Left forelimb (tissue), 1 donor: ENCODE data around the gene RBMS1.

Source experiments
- DNase-seq: peaks from one replicate; pipeline ENCODE4 v3.0.0-alpha.2; 2018; ENCODE audit warnings: low spot score

Gene RBMS1

DNA sequence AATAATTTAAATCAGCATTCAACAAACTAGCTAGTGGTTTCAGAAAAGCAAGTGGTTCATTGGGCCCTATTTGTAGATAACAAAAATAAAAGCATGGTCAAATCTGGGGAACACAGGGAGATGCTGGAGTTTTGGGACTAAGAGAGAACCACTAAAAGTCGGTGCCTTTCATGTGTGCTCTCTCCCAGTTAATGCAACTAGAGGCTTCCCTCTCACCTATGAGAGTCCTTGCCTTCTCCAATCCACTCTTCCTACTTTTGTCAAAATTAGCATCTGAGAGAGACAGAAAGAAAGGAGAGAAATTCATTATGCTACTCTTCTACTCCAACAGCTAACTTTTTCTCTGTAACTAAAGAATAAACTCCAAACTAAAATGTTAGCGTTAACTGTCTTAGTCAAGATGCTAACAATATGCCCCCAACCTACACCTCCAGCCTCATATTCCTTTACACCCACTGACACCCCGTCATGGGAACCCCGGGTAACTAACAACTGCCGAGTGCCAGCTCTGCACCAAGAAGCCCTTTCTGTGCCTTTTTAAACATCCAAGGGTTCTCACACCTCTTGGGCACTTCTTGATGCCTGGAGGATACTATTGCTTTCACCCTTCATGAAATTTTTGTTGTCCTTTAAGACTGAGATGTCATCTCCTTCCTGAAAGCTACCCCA lies 133.4 kb downstream of the RBMS1 start:
- DNase-seq, result no peak

DNA sequence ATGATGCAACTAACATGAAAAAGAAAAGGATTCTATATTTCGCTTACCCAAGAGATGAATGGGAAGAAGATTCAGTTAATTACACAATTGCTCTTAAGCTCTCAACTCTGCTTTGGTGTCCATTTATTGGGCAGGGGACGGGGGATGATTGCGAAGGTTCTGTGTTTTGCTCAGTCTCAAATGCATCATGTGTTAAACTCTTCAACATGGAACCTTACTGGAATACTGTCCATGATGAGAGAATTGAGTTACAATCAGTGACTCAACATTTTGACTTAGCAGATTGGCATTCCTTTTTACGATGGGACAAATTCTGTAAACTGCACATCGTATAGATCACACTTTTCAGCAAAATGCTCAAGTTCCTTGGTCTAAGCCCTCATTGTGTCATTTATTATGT lies 135.6 kb downstream of the RBMS1 start:
- no peak for DNase-seq

DNA sequence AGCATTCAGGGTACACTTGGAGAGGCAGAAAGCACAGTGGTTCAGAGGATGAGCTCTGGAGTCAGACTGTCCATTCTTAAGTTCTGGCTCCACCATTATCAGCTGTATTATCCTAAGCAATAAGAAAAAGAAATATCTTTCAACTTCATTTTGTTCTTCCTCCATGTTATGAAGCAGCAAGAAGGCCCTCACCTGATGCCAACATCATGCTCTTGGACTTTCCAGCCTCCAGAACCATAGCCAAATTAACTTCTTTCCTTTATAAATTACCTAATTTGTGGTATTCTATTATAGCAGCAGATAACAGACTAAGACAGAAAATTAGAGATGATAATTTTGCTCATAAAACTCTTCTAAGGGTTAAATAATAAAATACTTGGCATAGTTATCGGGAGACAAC lies 137.1 kb downstream of the RBMS1 start:
- no peak for DNase-seq

- DNase-seq, result no peak
Observed at GRCh38 chr2:160355080-160355479, 138.5 kb downstream of the RBMS1 start.

GRCh38 chr2:160354677-160355076 lies 138.9 kb downstream of the RBMS1 start:
- no peak for DNase-seq

DNA sequence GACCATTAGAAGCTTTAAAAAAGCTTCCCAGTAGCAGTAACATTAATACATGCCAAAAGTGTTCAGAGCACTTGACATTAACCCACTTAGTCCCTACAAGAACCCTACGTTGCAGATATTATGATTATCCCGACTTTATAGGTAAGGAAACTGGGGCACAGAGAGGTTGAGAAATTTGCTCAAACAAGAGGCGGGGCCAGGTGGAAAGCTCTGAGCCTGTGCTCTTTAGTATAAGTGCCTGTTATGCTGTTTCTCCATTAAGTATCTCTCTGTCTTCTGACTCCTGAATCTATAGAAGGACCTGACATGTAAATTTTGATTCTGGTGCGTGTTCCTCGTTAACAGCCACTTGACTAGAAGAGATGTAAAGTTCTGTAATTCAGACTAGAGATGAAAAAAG lies 139.8 kb downstream of the RBMS1 start:
- no peak for DNase-seq

- no peak for DNase-seq
Observed at GRCh38 chr2:160353166-160353565, 140.4 kb downstream of the RBMS1 start.

GRCh38 chr2:160352500-160352899 lies 141.1 kb downstream of the RBMS1 start:
- no peak for DNase-seq

DNA sequence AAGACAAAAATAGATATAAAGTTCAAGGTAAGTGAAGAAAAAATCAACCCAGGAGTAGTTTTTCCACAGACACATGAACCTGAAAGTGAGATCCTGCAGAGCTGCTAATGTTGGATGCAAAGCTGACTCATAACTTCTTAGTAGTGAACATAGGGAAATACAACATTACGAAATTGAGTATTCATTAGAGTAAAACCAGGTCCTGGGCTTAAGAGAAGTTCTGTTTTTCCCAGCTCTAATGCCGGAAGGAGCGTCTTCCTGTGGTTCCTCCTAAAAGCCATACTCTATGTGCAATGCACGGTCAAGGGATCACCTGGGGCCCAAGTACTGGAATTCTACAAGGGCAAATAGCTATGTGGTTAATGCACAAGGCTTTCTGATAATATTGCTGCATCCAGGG lies 141.7 kb downstream of the RBMS1 start:
- no peak for DNase-seq

DNA sequence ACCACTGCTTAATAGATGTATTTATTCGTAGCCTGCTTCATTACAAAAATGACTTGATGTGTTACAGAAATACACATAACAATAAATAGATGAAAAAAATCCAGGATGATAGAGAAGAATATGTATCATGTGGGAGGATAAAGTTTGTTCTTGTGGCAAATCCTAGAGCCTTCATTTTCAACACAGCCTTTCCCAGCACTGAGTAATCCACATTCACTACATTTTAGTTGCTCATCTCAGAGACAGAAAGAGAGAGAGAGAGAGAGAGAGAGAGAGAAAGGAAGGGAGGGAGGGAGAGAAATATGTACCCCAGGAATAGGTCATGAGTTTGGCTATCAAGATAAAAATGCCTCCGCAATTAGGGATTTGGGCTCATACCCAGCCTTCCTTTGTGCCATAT lies 144.3 kb downstream of the RBMS1 start:
- DNase-seq, result no peak

- DNase-seq, result no peak
Observed at GRCh38 chr2:160347269-160347863, 146.2 kb downstream of the RBMS1 start.

GRCh38 chr2:160345071-160345764 lies 148.4 kb downstream of the RBMS1 start:
- no peak for DNase-seq

- DNase-seq, result no peak
Observed at GRCh38 chr2:160343404-160343803, 150.2 kb downstream of the RBMS1 start.

DNA sequence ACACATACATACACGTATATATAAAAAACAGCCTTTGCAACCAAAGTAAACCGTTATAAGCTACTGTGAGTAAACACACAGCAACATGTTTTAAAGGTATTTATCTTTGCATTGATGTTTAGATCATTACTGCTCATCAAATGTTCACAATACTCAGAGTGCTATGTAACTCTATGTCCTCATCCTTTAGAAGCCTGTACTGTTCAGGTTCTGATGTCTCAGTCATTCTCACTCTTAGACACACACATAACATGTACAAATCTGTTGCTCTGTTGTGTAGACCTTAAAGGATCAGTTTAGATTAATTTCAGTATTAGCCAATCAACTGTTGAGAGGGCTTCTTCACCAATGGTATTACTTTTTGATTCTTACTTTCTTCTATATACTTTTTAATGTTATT lies 153.9 kb downstream of the RBMS1 start:
- no peak for DNase-seq

GRCh38 chr2:160338901-160339685 lies 154.5 kb downstream of the RBMS1 start:
- peak; percentile 73 for DNase-seq

DNA sequence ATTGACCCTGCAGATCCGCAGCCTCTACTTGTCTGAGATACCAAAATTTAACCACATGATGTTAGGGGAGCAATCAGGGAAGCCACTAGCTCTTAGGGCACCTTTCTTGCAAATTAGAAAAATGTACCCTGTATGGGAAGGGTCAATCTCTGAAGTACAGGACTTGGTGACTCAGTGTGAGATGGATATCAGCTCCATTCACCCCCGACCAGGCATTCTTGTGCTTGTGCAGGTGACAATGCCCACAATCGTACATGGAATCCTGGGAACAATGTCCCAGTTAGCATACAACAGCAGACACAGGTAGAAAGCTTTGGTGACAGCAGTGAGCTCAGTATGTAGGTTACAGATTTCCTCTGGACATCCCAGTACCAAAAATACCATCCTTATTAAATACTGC lies 155.9 kb downstream of the RBMS1 start:
- DNase-seq, result no peak

DNA sequence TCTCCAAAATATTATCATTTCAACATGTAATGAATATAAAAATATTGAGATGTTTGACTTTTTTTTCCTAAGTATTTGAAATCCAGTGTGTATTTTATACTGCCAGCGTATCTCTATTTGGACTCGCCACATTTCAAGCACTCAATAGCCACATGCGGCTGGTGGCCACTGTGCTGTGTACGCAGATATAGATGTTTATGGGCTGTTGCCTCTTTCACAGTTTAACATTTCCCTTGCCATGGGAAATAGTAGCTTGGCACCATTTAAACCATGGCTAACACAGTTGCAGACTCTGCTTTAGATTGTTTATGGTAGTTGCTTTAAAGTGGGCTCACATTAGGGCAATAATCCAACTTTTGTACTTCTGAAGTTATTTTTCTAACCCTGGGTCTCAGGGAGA lies 157.0 kb downstream of the RBMS1 start:
- DNase-seq, result no peak

DNA sequence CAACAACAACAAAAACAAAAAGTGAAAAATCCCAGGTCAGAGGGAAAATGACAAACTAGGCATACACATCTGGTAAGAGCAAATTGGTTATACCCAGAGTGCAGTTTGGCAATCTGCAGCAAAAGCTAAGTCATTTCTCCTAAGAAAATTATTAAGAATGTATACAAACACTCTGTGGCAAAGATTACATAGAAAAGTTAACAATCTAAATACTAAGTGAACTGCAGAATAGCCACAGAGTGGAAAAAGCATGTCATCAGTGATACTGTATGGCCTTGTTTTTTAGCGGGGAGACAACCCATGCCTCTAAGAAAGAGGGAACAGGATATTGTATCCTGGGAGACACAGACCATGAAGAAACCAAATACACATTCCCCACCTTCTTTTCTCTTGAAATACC lies 157.5 kb downstream of the RBMS1 start:
- no peak for DNase-seq

- DNase-seq, result no peak
Observed at GRCh38 chr2:160335441-160335840, 158.2 kb downstream of the RBMS1 start.

DNA sequence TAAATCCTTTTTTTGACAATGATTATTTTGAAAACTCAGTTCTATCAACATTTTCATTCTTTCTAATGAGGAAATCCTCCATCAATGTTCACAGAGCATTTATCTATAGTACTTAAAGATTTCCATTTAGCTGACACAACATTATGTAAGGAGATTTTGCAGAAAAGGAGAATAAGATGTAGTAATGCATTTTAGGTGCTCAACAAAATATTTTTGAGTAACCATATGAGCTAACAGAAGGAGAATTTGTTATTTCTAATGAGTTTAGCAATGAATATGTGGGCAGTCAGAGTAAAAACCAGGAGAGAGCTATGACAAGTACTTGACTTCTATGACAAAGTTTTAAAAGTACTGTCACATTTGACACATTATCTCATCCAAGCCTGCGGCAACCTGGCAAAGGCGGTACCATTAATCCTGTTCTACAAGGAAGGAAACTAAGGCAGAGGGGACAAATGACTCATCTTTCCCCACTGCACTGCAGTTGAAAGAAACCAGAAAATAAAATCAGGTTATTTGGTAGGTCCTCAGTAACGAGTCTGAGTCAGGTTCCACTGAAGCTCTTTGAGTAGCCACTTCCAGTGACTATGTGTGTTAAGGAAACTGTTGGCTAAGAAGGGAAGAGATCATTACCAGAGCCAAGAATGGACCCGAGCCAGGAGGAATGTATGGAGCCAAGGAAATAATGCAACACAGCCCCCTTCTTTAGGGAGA lies 159.4 kb downstream of the RBMS1 start:
- peak; percentile 73 for DNase-seq

DNA sequence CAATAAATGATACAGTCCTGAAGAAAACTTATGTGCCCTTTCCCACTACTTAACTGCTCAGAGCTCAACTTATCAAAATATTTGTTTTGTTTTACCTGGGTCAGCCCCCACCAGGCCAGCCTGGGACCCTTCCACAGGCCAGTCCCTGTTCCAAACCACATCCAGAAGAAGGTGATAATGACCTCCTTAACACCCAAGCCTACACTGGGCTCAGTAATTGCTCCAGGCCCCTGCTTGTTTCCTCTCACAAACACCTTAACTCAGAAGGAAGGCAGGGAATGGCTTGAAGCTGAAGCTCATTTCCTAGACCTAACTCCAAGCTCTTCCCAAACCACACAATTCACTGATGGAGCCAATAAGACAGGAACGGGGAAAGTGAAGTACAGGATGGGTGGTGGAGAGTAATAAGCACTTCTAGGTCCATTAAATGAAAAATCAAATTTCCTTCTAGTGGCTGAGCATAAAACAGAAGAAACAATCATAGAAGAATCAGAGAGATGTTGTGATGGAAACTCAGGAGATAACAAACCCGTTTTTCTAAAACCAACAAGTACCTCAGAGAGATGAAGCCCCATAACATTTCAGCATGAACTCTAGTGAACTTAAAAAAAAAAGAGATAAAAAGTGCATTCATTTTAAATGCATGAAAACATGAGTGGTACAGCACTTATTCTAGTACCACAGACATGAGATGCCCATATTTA lies 160.1 kb downstream of the RBMS1 start:
- no peak for DNase-seq
